ENCODE results near the gene ADAM17.

Gene ADAM17

DNA sequence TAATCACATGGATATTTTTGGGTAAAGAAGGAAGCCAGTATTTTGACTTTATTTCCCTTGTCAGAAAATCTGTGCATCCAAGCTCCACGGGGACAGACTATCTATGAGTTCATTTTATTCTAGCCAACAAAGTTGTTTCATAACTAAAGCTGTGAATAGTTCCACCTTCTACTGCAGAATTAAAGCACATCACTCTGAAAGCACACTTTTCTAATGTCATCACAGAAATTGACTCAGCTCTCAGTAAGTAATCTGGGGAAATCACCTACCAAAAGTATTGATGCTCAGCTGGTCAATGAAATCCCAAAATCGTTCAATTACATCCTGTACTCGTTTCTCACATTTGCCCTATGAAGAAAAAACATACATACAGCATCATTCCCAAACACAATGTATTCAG, 62.2 kb downstream of the ADAM17 start:
- Histone ChIP-seq H2AFZ (ENCODE audit: low read length) (no peak overlapping the region), H3K4me3 (ENCODE audit: low read length, poor library complexity, severe bottlenecking) (no peak overlapping the region), H3K9me3 (ENCODE audit: insufficient read depth, low read depth, low read length) (no peaks in the 10 kb centered on the region), H3K36me3 (ENCODE audit: insufficient read depth, low read length) (peaks cover 84% of the 10 kb centered on the region; the same call in 1 of the 2 replicates), H3K9me2 (replicated peaks; ENCODE audit: low read depth, low read length) (no peaks in the 10 kb centered on the region), H3F3A (ENCODE audit: low read depth) (no peaks in the 10 kb centered on the region), H3K79me2 (ENCODE audit: insufficient read depth, low read length) (no peaks in the 10 kb centered on the region), H3K4me1 (ENCODE audit: insufficient read depth, low read length, poor library complexity, severe bottlenecking) (no peaks in the 10 kb centered on the region), H3K27me3 (ENCODE audit: insufficient read depth, low read length, poor library complexity, severe bottlenecking) (no peaks in the 10 kb centered on the region), H3K4me2 (ENCODE audit: low read depth, low read length, poor library complexity, severe bottlenecking) (no peak overlapping the region), H3K9ac (ENCODE audit: low read depth, low read length, poor library complexity, severe bottlenecking) (no peak overlapping the region), H4K20me1 (ENCODE audit: insufficient read depth, low read length, poor library complexity, severe bottlenecking) (no peaks in the 10 kb centered on the region)
- TF ChIP-seq, protein P1, sequence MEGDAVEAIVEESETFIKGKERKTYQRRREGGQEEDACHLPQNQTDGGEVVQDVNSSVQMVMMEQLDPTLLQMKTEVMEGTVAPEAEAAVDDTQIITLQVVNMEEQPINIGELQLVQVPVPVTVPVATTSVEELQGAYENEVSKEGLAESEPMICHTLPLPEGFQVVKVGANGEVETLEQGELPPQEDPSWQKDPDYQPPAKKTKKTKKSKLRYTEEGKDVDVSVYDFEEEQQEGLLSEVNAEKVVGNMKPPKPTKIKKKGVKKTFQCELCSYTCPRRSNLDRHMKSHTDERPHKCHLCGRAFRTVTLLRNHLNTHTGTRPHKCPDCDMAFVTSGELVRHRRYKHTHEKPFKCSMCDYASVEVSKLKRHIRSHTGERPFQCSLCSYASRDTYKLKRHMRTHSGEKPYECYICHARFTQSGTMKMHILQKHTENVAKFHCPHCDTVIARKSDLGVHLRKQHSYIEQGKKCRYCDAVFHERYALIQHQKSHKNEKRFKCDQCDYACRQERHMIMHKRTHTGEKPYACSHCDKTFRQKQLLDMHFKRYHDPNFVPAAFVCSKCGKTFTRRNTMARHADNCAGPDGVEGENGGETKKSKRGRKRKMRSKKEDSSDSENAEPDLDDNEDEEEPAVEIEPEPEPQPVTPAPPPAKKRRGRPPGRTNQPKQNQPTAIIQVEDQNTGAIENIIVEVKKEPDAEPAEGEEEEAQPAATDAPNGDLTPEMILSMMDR (conservative IDR thresholded peaks at IDR 0.05; ENCODE audit: low read length), result no peak
- no peak for TF ChIP-seq EZH2phosphoT487 (IDR thresholded peaks at IDR 0.05; ENCODE audit: borderline replicate concordance)

DNA sequence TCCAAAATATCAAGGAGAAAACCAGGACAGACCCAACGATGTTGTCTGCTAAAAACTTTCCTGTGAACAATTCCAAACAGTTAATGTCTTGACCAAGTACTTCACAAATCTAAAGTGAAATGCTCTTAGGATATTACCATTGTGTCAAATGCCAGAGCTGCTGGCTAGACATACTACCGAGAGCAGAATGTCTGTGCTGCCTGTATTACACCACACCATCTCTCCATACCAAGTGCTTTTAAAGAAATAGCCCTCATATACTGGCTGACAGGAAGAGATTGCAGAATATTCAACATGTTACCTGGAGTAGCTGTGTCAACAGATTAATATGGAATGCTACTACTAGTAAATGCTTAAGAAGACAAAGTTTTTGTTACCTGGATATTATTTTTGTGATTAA, 62.7 kb downstream of the ADAM17 start:
- Histone ChIP-seq H4K20me1 (ENCODE audit: insufficient read depth, low read length, poor library complexity, severe bottlenecking) (no peaks in the 10 kb centered on the region), H3K9ac (ENCODE audit: low read depth, low read length, poor library complexity, severe bottlenecking) (no peak overlapping the region), H3K36me3 (ENCODE audit: insufficient read depth, low read length) (peaks cover 84% of the 10 kb centered on the region; the same call in 1 of the 2 replicates), H2AFZ (ENCODE audit: low read length) (no peak overlapping the region), H3K4me3 (ENCODE audit: low read length, poor library complexity, severe bottlenecking) (no peak overlapping the region), H3K4me2 (ENCODE audit: low read depth, low read length, poor library complexity, severe bottlenecking) (no peak overlapping the region), H3K4me1 (ENCODE audit: insufficient read depth, low read length, poor library complexity, severe bottlenecking) (no peaks in the 10 kb centered on the region), H3K9me2 (replicated peaks; ENCODE audit: low read depth, low read length) (no peaks in the 10 kb centered on the region), H3F3A (ENCODE audit: low read depth) (no peaks in the 10 kb centered on the region), H3K27me3 (ENCODE audit: insufficient read depth, low read length, poor library complexity, severe bottlenecking) (no peaks in the 10 kb centered on the region), H3K9me3 (ENCODE audit: insufficient read depth, low read depth, low read length) (no peaks in the 10 kb centered on the region), H3K79me2 (ENCODE audit: insufficient read depth, low read length) (no peaks in the 10 kb centered on the region)
- no peak for TF ChIP-seq EZH2phosphoT487 (IDR thresholded peaks at IDR 0.05; ENCODE audit: borderline replicate concordance)
- TF ChIP-seq, protein P1 (conservative IDR thresholded peaks at IDR 0.05; ENCODE audit: low read length), result no peak

DNA sequence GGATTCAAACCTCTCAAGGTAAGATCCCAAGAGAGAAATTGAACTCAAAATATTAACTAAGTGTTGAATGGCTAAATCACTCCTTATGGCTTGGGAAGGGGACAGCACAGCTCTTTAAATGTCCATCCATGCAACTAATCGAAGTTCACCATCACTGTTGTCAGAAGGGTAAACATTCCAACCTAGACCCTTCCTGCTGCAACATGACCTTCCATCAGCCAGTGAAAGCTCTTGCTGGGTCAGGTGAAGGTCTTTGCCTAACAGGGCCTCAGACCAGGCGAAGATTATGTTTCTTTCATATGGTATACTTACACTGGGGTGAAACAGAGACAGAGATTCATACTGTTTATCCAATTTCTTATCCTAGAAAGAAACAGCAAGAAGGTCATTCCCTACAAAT, 64.8 kb downstream of the ADAM17 start:
- peaks cover 92% of the 10 kb centered on the region; the same call in 1 of the 2 replicates for H3K36me3 ChIP-seq (ENCODE audit: insufficient read depth, low read length)
- no peaks in the 10 kb centered on the region for H3K27me3 ChIP-seq (ENCODE audit: insufficient read depth, low read length, poor library complexity, severe bottlenecking)
- H3K4me2 ChIP-seq (ENCODE audit: low read depth, low read length, poor library complexity, severe bottlenecking), result no peak overlapping the region

More for the DNA sequence above, 64.8 kb downstream of the ADAM17 start:
- no peaks in the 10 kb centered on the region for H3K79me2 ChIP-seq (ENCODE audit: insufficient read depth, low read length)
- H4K20me1 ChIP-seq (ENCODE audit: insufficient read depth, low read length, poor library complexity, severe bottlenecking), result no peaks in the 10 kb centered on the region
- no peaks in the 10 kb centered on the region for H3K4me1 ChIP-seq (ENCODE audit: insufficient read depth, low read length, poor library complexity, severe bottlenecking)
- TF ChIP-seq EZH2phosphoT487 (IDR thresholded peaks at IDR 0.05; ENCODE audit: borderline replicate concordance), result no peak
- TF ChIP-seq, protein P1 (conservative IDR thresholded peaks at IDR 0.05; ENCODE audit: low read length), result no peak
- H3K4me3 ChIP-seq (ENCODE audit: low read length, poor library complexity, severe bottlenecking), result no peak overlapping the region
- H3K9me2 ChIP-seq (replicated peaks; ENCODE audit: low read depth, low read length), result no peaks in the 10 kb centered on the region
- H2AFZ ChIP-seq (ENCODE audit: low read length), result no peak overlapping the region
- H3K9ac ChIP-seq (ENCODE audit: low read depth, low read length, poor library complexity, severe bottlenecking), result no peak overlapping the region
- no peaks in the 10 kb centered on the region for H3F3A ChIP-seq (ENCODE audit: low read depth)
- H3K9me3 ChIP-seq (ENCODE audit: insufficient read depth, low read depth, low read length), result no peaks in the 10 kb centered on the region

Data from Loucy (cell line).